Muscle layer of duodenum (tissue), 2 donors: ENCODE measurements around the gene EPS8.

Experiments used
- H3K27ac ChIP-seq: one replicate; pipeline ENCODE4 v1.7.0; 2013; ENCODE audit warnings: mild to moderate bottlenecking, low read length
- H3K27me3 ChIP-seq: one replicate; pipeline ENCODE4 v1.7.0; 2013; ENCODE audit warnings: low read depth, mild to moderate bottlenecking, control low read depth, low read length
- H3K36me3 ChIP-seq, 2 donors: one replicate each; pipeline ENCODE4 v1.7.0; 2013; ENCODE audit warnings: low read length in 2 of 2, control low read depth in 1 of 2, mild to moderate bottlenecking in 1 of 2; ENCODE audit not compliant: insufficient read depth in 2 of 2, control insufficient read depth in 1 of 2
- H3K4me1 ChIP-seq, 2 donors: one replicate each; pipeline ENCODE4 v1.7.0; 2013; ENCODE audit warnings: low read length in 2 of 2, mild to moderate bottlenecking in 2 of 2, control low read depth in 1 of 2, moderate library complexity in 1 of 2; ENCODE audit not compliant: insufficient read depth in 2 of 2, control insufficient read depth in 1 of 2
- H3K4me3 ChIP-seq, 2 donors: one replicate each; pipeline ENCODE4 v1.7.0; 2013; ENCODE audit warnings: low read length in 2 of 2, low read depth in 1 of 2, mild to moderate bottlenecking in 1 of 2
- H3K9me3 ChIP-seq, 2 donors: one replicate each; pipeline ENCODE4 v1.7.0; 2013; ENCODE audit warnings: low read length in 2 of 2, control low read depth in 1 of 2, mild to moderate bottlenecking in 1 of 2; ENCODE audit not compliant: control insufficient read depth in 1 of 2
- donor health status: healthy.

Gene EPS8

GRCh38 chr12:15590180-15590826 is 198.9 kb downstream of the EPS8 start:
- no peaks in the 10 kb centered on the region for H3K9me3 ChIP-seq
- H3K4me3 ChIP-seq, result peak overlapping the region; percentile 43 to 52
- H3K27me3 ChIP-seq, result no peaks in the 10 kb centered on the region
- peak overlapping the region; percentile 9 for H3K27ac ChIP-seq
- no peaks in the 10 kb centered on the region for H3K4me1 ChIP-seq
- H3K36me3 ChIP-seq, result no peaks in the 10 kb centered on the region

GRCh38 chr12:15589328-15590032 is 199.7 kb downstream of the EPS8 start:
- H3K27me3 ChIP-seq, result no peaks in the 10 kb centered on the region
- H3K27ac ChIP-seq, result no peak overlapping the region
- no peak overlapping the region for H3K4me3 ChIP-seq
- no peaks in the 10 kb centered on the region for H3K4me1 ChIP-seq
- H3K9me3 ChIP-seq, result no peaks in the 10 kb centered on the region
- no peaks in the 10 kb centered on the region for H3K36me3 ChIP-seq

GRCh38 chr12:15584366-15585041 is 204.7 kb downstream of the EPS8 start:
- H3K27me3 ChIP-seq, result no peaks in the 10 kb centered on the region
- no peaks in the 10 kb centered on the region for H3K36me3 ChIP-seq
- no peaks in the 10 kb centered on the region for H3K9me3 ChIP-seq
- H3K27ac ChIP-seq, result no peak overlapping the region
- no peaks in the 10 kb centered on the region for H3K4me1 ChIP-seq
- H3K4me3 ChIP-seq, result no peak overlapping the region

GRCh38 chr12:15583804-15584203 is 205.4 kb downstream of the EPS8 start:
- H3K4me1 ChIP-seq, result no peaks in the 10 kb centered on the region
- H3K4me3 ChIP-seq, result no peak overlapping the region
- no peaks in the 10 kb centered on the region for H3K27me3 ChIP-seq
- H3K9me3 ChIP-seq, result no peaks in the 10 kb centered on the region
- H3K27ac ChIP-seq, result no peak overlapping the region
- no peaks in the 10 kb centered on the region for H3K36me3 ChIP-seq

- Histone ChIP-seq H3K27me3 (no peaks in the 10 kb centered on the region), H3K27ac (no peak overlapping the region), H3K36me3 (no peaks in the 10 kb centered on the region), H3K4me1 (no peaks in the 10 kb centered on the region), H3K4me3 (no peak overlapping the region), H3K9me3 (no peaks in the 10 kb centered on the region)
Observed at GRCh38 chr12:15581006-15581405, 208.2 kb downstream of the EPS8 start.

- Histone ChIP-seq H3K27ac (no peak overlapping the region), H3K4me1 (no peaks in the 10 kb centered on the region), H3K36me3 (no peaks in the 10 kb centered on the region), H3K27me3 (no peaks in the 10 kb centered on the region), H3K4me3 (no peak overlapping the region), H3K9me3 (no peaks in the 10 kb centered on the region)
Observed at GRCh38 chr12:15580431-15580830, 208.8 kb downstream of the EPS8 start.

GRCh38 chr12:15575671-15576541 is 213.3 kb downstream of the EPS8 start:
- Histone ChIP-seq H3K27ac (no peak overlapping the region), H3K9me3 (no peaks in the 10 kb centered on the region), H3K4me1 (no peaks in the 10 kb centered on the region), H3K36me3 (no peaks in the 10 kb centered on the region), H3K4me3 (no peak overlapping the region), H3K27me3 (no peaks in the 10 kb centered on the region)

GRCh38 chr12:15574353-15574752 is 214.8 kb downstream of the EPS8 start:
- H3K27me3 ChIP-seq, result no peaks in the 10 kb centered on the region

More at GRCh38 chr12:15574353-15574752, 214.8 kb downstream of the EPS8 start:
- Histone ChIP-seq H3K36me3 (no peaks in the 10 kb centered on the region), H3K4me3 (no peak overlapping the region), H3K9me3 (no peaks in the 10 kb centered on the region), H3K4me1 (no peaks in the 10 kb centered on the region), H3K27ac (no peak overlapping the region)
